SK-N-SH (cell line): ENCODE measurements around the gene TRMT10B. TPM values are rescaled to one million over a fixed set of nuclear protein-coding genes. Genes with fewer than 3 reads are reported as not detected.

ENCODE experiments used
- CTCF ChIA-PET: fragments of 300-600, 350-600 bp; formaldehyde crosslinking; extraction: SDS; loops from one replicate; lab custom pipeline; 2021; lab: Yijun Ruan, JAX
- POLR2A ChIA-PET: fragments of 350-600 bp; sonication (Branson Sonifier 250); formaldehyde crosslinking; extraction: SDS; loops from one replicate; lab custom pipeline; 2020; ENCODE audit warnings: antibody characterized with exemption, inconsistent platforms; lab: Yijun Ruan, JAX
- DNase-seq: peaks from one replicate; pipeline ENCODE4 v3.0.0; 2012
- H2AFZ ChIP-seq: fragments of 200-600 bp; sonication (generic); 2 replicates; pipeline ENCODE4 v1.8.1; 2016; ENCODE audit warnings: antibody characterized with exemption, mild to moderate bottlenecking, low read depth
- H3F3A ChIP-seq: fragments of 200-600 bp; sonication (generic); replicated peaks from 2 replicates; pipeline ENCODE3; 2016; ENCODE audit warnings: antibody characterized with exemption, mild to moderate bottlenecking; ENCODE audit not compliant: insufficient read depth
- H3K27ac ChIP-seq, 2 experiments: fragments of 200-500 bp in 1 of 2; fragments of 200-600 bp in 1 of 2; sonication (Bioruptor generic) in 1 of 2; sonication (generic), shearing (Covaris generic) in 1 of 2; 2 replicates each; pipeline versions ENCODE4 v1.5.1 to v1.6.1; 2014 to 2016; ENCODE audit warnings: low read depth in 2 of 2, inconsistent platforms in 1 of 2, low read length in 1 of 2, mild to moderate bottlenecking in 1 of 2, mixed read lengths in 1 of 2
- H3K27me3 ChIP-seq: fragments of 200-600 bp; sonication (generic), shearing (Covaris generic); 2 replicates; pipeline ENCODE4 v1.6.1; 2016; ENCODE audit warnings: mixed run types; ENCODE audit not compliant: insufficient read depth
- H3K36me3 ChIP-seq, 2 experiments: fragments of 200-500 bp in 1 of 2; fragments of 200-600 bp in 1 of 2; sonication (Bioruptor generic) in 1 of 2; sonication (generic) in 1 of 2; replicated peaks in 1 of 2; 2 replicates each; pipeline versions ENCODE3 to v1.5.1; 2014 to 2016; ENCODE audit warnings: low read length in 1 of 2, mild to moderate bottlenecking in 1 of 2; ENCODE audit not compliant: insufficient read depth in 2 of 2, control insufficient read depth in 1 of 2
- H3K4me1 ChIP-seq, 2 experiments: fragments of 200-500 bp in 1 of 2; fragments of 200-600 bp in 1 of 2; sonication (Bioruptor generic) in 1 of 2; sonication (generic), shearing (Covaris generic) in 1 of 2; 2 replicates each; pipeline versions ENCODE4 v1.5.1 to v1.6.1; 2014 to 2016; ENCODE audit warnings: low read depth in 1 of 2, low read length in 1 of 2, mixed run types in 1 of 2; ENCODE audit not compliant: insufficient read depth in 2 of 2, control insufficient read depth in 1 of 2
- H3K4me2 ChIP-seq: fragments of 200-600 bp; sonication (generic), shearing (Covaris generic); 2 replicates; pipeline ENCODE4 v1.6.1; 2017; ENCODE audit warnings: mixed run types
- H3K4me3 ChIP-seq, 2 experiments: fragments of 200-500 bp in 1 of 2; fragments of 200-600 bp in 1 of 2; sonication (Bioruptor generic) in 1 of 2; sonication (generic), shearing (Covaris generic) in 1 of 2; 2 replicates each; pipeline versions ENCODE4 v1.5.1 to v1.8.1; 2014 to 2016; ENCODE audit warnings: low read depth in 2 of 2, inconsistent platforms in 1 of 2, low read length in 1 of 2, mild to moderate bottlenecking in 1 of 2, mixed read lengths in 1 of 2, moderate library complexity in 1 of 2
- H3K79me2 ChIP-seq: fragments of 200-600 bp; sonication (generic); 2 replicates; pipeline ENCODE4 v1.8.1; 2017; ENCODE audit warnings: mild to moderate bottlenecking; ENCODE audit not compliant: insufficient read depth
- H3K9ac ChIP-seq: fragments of 200-600 bp; sonication (generic); 2 replicates; pipeline ENCODE4 v1.6.1; 2017; ENCODE audit warnings: mixed run types
- H3K9me2 ChIP-seq: fragments of 200-600 bp; sonication (generic); 2 replicates; pipeline ENCODE4 v1.6.1; 2017; ENCODE audit warnings: mixed run types
- H3K9me3 ChIP-seq: fragments of 200-600 bp; sonication (generic); 2 replicates; pipeline ENCODE4 v1.6.1; 2017; ENCODE audit warnings: mixed run types, mild to moderate bottlenecking, moderate library complexity
- H4K20me1 ChIP-seq: fragments of 200-600 bp; sonication (generic); 2 replicates; pipeline ENCODE4 v1.6.1; 2017; ENCODE audit warnings: mild to moderate bottlenecking, mixed run types; ENCODE audit not compliant: insufficient read depth
- CTCF ChIP-seq: fragments of 200-600 bp; sonication (generic); IDR thresholded peaks from 2 replicates; pipeline ENCODE4 v1.6.1; 2017; ENCODE audit warnings: antibody characterized with exemption, mild to moderate bottlenecking, moderate library complexity
- FOXM1 ChIP-seq: IDR thresholded peaks from 2 replicates; pipeline ENCODE4 v1.4.0; 2012; ENCODE audit warnings: low read depth, mild to moderate bottlenecking
- MAX ChIP-seq: IDR thresholded peaks from 2 replicates; pipeline ENCODE4 v1.4.0; 2012; ENCODE audit warnings: low read depth
- NFIC ChIP-seq: IDR thresholded peaks from 2 replicates; pipeline ENCODE4 v1.4.0; 2012; ENCODE audit warnings: borderline replicate concordance
- NRF1 ChIP-seq: IDR thresholded peaks from 2 replicates; pipeline ENCODE4 v1.6.1; 2012; ENCODE audit warnings: low read depth, mild to moderate bottlenecking, low read length
- RCOR1 ChIP-seq: fragments of 150-350 bp; IDR thresholded peaks from 2 replicates; pipeline ENCODE4 v1.6.1; 2017; ENCODE audit warnings: antibody characterized with exemption, low read length
- RFX5 ChIP-seq: IDR thresholded peaks from 2 replicates; pipeline ENCODE4 v1.6.1; 2012; ENCODE audit warnings: mild to moderate bottlenecking, improper control_type of control experiment, low read length
- SIN3A ChIP-seq: IDR thresholded peaks from 2 replicates; pipeline ENCODE4 v1.6.1; 2012; ENCODE audit warnings: low read depth, mild to moderate bottlenecking, low read length, moderate library complexity, borderline replicate concordance
- SMC3 ChIP-seq: IDR thresholded peaks from 2 replicates; pipeline ENCODE4 v1.6.1; 2012; ENCODE audit warnings: low read depth, low read length, improper control_type of control experiment
- TCF12 ChIP-seq: IDR thresholded peaks from 2 replicates; pipeline ENCODE4 v1.4.0; 2012
- WGBS: methylation state at CpG from one replicate; pipeline ENCODE4 v1.1.6; 2017; ENCODE audit warnings: low lambda C conversion rate; 5-methylcytosine and 5-hydroxymethylcytosine counted together
- polyA plus RNA-seq, 3 experiments: library from polyadenylated mRNA; depleted of rRNA; stranded (reverse); fragments of >200 nt; gene quantifications; 2 replicates each; pipeline ENCODE4 v1.2.3, GENCODE V29; 2012
- TF ChIP-seq, protein P1 (sequence below): IDR thresholded peaks from 2 replicates; pipeline ENCODE4 v1.4.0; 2012; ENCODE audit warnings: low read depth, borderline replicate concordance
- TF ChIP-seq, protein P2 (sequence below): fragments of 150-350 bp; IDR thresholded peaks from 2 replicates; pipeline ENCODE4 v1.6.1; 2016; ENCODE audit warnings: mild to moderate bottlenecking, low read depth, low read length

The TRMT10B gene
- polyA plus RNA-seq, 1 of the 3 experiments (the other 2 are of a cell fraction) = 7.3 TPM

DNA sequence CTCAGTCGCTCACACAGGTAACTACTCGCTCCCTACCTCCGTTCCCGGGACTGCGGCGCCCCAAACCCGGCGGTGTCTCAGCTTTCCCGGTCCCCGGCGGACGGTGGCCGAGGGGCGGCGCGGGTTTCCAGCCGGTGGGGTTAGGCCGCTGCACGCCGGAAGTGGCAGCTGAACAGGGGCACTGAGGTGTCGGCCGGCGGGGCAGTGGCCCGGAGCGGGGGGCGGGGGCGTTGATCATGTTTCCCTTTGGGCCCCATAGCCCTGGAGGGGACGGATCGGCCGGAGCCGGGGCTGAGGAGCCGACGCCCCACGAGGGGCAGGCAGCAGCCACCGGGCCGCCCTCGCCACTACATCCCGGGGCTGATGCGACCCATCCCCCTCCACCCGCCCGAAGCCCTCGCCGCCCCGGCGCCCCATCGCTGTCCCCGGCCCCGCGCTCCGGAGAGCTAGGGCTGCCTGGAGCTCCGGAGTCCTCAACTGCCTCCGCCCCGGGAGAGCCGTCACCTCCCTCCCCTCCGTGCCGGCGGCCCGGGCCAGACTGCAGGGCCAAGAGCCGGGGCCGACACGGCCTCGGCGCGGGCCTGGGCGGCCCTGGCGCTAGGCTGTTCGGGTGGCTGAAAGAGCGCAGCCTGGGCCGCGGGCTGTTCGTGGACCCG, 47.2 kb downstream of the TRMT10B start, which contains the start of gene DCAF10 (continued):
- no peak for TF ChIP-seq NRF1

- peaks cover 39% of the 10 kb centered on the region for H4K20me1 ChIP-seq
These were observed 47.8 kb downstream of the TRMT10B start for GRCh38 chr9:37801287-37801850.

GRCh38 chr9:37801959-37802711, 48.5 kb downstream of the TRMT10B start:
- TF ChIP-seq RFX5 (no peak), FOXM1 (no peak), CTCF (no peak), NFIC (no peak), TCF12 (no peak), SIN3A (no peak)
- TF ChIP-seq, protein P1, sequence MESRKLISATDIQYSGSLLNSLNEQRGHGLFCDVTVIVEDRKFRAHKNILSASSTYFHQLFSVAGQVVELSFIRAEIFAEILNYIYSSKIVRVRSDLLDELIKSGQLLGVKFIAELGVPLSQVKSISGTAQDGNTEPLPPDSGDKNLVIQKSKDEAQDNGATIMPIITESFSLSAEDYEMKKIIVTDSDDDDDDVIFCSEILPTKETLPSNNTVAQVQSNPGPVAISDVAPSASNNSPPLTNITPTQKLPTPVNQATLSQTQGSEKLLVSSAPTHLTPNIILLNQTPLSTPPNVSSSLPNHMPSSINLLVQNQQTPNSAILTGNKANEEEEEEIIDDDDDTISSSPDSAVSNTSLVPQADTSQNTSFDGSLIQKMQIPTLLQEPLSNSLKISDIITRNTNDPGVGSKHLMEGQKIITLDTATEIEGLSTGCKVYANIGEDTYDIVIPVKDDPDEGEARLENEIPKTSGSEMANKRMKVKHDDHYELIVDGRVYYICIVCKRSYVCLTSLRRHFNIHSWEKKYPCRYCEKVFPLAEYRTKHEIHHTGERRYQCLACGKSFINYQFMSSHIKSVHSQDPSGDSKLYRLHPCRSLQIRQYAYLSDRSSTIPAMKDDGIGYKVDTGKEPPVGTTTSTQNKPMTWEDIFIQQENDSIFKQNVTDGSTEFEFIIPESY = no peak
- peak overlapping the region in 1 of 2 experiments; percentile 66; a peak in 1 of 4 replicates for H3K27ac ChIP-seq
- DNase-seq = no peak
- no peaks in the 10 kb centered on the region for H3K9me3 ChIP-seq
- H3K27me3 ChIP-seq = no peaks in the 10 kb centered on the region
- peaks cover 42% of the 10 kb centered on the region for H4K20me1 ChIP-seq
- CTCF ChIA-PET = no interaction called here
- peaks cover 3 to 22% of the 10 kb centered on the region in 2 experiments for H3K36me3 ChIP-seq
- H3K4me1 ChIP-seq = peaks cover 6 to 13% of the 10 kb centered on the region in 2 experiments; a peak in 3 of 4 replicates
- POLR2A ChIA-PET = no interaction called here
- H2AFZ ChIP-seq = no peak overlapping the region
- H3K4me3 ChIP-seq = peak overlapping the region; percentile 63 to 93
- H3K4me2 ChIP-seq = peak overlapping the region; percentile 93
- peaks cover 3% of the 10 kb centered on the region for H3F3A ChIP-seq
- H3K9me2 ChIP-seq = no peaks in the 10 kb centered on the region
- 46% methylated on average over 10 of the region's 10 CpGs for WGBS
- H3K9ac ChIP-seq = peak overlapping the region; percentile 89
- H3K79me2 ChIP-seq = peaks cover 63% of the 10 kb centered on the region

More at GRCh38 chr9:37801287-37801850, 47.8 kb downstream of the TRMT10B start:
- peaks cover 57% of the 10 kb centered on the region for H3K79me2 ChIP-seq
- no peaks in the 10 kb centered on the region for H3K27me3 ChIP-seq
- peak overlapping the region; percentile 63 to 93 for H3K4me3 ChIP-seq
- H3F3A ChIP-seq = no peaks in the 10 kb centered on the region
- H3K4me2 ChIP-seq = peak overlapping the region; percentile 93
- ChIA-PET CTCF (interaction anchor here (1.5 kb wide), 1 partner anchor 209 kb away, joined by 5 read pairs; the partner anchor contains the start of gene TOMM5), POLR2A (interaction anchor here (0.9 to 1.6 kb wide), 3 partner anchors 9 to 210 kb away, joined by 3 to 9 read pairs (median 4); partner anchors contain the start of gene EXOSC3)
- no peaks in the 10 kb centered on the region for H3K9me2 ChIP-seq
- H3K9me3 ChIP-seq = no peaks in the 10 kb centered on the region
- WGBS = 7% methylated on average over 13 of the region's 45 CpGs
- peak overlapping the region; percentile 66 to 84 for H3K27ac ChIP-seq
- H3K36me3 ChIP-seq = peaks cover 3 to 20% of the 10 kb centered on the region in 2 experiments
- H3K9ac ChIP-seq = peak overlapping the region; percentile 89
- no peak for TF ChIP-seq RCOR1
- TF ChIP-seq, protein P2, sequence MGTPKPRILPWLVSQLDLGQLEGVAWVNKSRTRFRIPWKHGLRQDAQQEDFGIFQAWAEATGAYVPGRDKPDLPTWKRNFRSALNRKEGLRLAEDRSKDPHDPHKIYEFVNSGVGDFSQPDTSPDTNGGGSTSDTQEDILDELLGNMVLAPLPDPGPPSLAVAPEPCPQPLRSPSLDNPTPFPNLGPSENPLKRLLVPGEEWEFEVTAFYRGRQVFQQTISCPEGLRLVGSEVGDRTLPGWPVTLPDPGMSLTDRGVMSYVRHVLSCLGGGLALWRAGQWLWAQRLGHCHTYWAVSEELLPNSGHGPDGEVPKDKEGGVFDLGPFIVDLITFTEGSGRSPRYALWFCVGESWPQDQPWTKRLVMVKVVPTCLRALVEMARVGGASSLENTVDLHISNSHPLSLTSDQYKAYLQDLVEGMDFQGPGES = no peak
- TF ChIP-seq MAX = no peak
- no peak for TF ChIP-seq SMC3
- H3K4me1 ChIP-seq = peaks cover 6 to 13% of the 10 kb centered on the region in 2 experiments; a peak in 3 of 4 replicates
- H2AFZ ChIP-seq = peak overlapping the region; percentile 64; the same call in 1 of the 2 replicates
- DNase-seq = peak; percentile 70
